ENCODE results near the gene RAB24.

RAB24 gene

DNA sequence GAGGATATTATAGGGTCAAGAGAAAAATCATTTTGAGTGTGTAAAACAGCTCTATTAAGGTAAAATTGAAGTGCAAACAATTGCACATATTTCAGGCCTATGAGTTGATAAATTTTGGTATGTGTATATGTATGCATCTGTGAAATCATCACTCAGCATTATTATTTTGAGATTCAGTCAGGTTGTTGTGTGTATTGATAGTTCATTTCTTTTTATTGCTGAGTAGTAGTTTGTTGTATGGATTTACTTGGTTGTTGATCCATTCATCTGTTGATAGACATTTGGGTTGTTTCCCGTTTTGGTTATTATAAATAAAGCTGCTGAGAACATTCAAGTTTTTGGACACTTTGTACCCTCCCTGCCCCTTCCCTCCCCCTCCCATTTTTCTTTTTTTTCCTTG, 50.3 kb downstream of the RAB24 start:
- in situ Hi-C loops (cut with HindIII; ENCODE audit: low sequenced_read_pairs) = loop anchor here (10.0 kb wide), 1 partner anchor 128 kb away; no protein-coding TSS in a partner anchor
